Thyroid gland (tissue), 4 donors: ENCODE results near the gene UBE2O.

Experiments used
- POLR2A ChIP-seq, 2 donors: fragments of 450-650 bp; IDR thresholded peaks; one replicate each; pipeline ENCODE4 v1.6.1; 2017; ENCODE audit warnings: antibody characterized with exemption in 2 of 2, mild to moderate bottlenecking in 2 of 2, moderate library complexity in 1 of 2
- TF ChIP-seq, protein P1 (sequence below), 6 experiments: fragments of 200-600 bp in 3 of 6; fragments of 450-650 bp in 3 of 6; sonication (generic) in 3 of 6; IDR thresholded peaks; one replicate each; pipeline ENCODE4 v1.5.1; 2016 to 2019; ENCODE audit warnings: antibody characterized with exemption in 6 of 6, mild to moderate bottlenecking in 2 of 6, inconsistent platforms in 1 of 6, moderate library complexity in 1 of 6

DNA sequence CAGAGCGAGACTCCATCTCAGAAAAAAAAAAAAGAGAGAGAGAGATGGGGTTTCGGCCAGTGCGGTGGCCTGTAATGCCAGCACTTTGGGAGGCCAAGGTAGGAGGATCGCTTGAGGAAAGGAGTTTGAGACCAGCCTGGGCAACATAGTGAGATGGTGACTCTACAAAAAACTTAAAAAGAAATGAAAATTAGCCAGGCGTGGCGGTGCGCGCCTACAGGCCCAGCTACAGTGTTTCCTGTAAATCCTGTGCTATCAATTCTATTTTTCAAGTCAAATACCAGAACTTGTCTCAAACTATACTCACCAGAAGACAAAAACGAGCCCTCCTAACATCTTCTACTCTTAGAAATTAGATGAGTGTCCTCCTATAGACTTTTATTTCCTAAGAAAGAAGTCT is 19.3 kb downstream of the UBE2O start:
- TF ChIP-seq, protein P1, sequence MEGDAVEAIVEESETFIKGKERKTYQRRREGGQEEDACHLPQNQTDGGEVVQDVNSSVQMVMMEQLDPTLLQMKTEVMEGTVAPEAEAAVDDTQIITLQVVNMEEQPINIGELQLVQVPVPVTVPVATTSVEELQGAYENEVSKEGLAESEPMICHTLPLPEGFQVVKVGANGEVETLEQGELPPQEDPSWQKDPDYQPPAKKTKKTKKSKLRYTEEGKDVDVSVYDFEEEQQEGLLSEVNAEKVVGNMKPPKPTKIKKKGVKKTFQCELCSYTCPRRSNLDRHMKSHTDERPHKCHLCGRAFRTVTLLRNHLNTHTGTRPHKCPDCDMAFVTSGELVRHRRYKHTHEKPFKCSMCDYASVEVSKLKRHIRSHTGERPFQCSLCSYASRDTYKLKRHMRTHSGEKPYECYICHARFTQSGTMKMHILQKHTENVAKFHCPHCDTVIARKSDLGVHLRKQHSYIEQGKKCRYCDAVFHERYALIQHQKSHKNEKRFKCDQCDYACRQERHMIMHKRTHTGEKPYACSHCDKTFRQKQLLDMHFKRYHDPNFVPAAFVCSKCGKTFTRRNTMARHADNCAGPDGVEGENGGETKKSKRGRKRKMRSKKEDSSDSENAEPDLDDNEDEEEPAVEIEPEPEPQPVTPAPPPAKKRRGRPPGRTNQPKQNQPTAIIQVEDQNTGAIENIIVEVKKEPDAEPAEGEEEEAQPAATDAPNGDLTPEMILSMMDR (IDR thresholded peaks at IDR 0.05), result no peak
- TF ChIP-seq POLR2A (IDR thresholded peaks at IDR 0.05), result no peak
